Astrocyte of the cerebellum (primary cell): ENCODE measurements around the gene CCDC24.

Source experiments
- DNase-seq: peaks from one replicate; pipeline ENCODE4 v3.0.0-alpha.2; 2011; ENCODE audit warnings: low read depth
- H3K4me3 ChIP-seq: 2 replicates; pipeline ENCODE4 v1.5.1; 2011; ENCODE audit warnings: mild to moderate bottlenecking, low read depth, low read length, moderate library complexity
- in situ Hi-C: cut with HindIII; loops from 2 replicates; pipeline ENCODE4 v1.10.0; 2017; ENCODE audit warnings: low sequenced_read_pairs
- TF ChIP-seq, protein P1 (sequence below): IDR thresholded peaks from 2 replicates; pipeline ENCODE4 v1.5.1; 2012; ENCODE audit warnings: low read length, low read depth, moderate library complexity, mild to moderate bottlenecking; ENCODE audit errors: missing control alignments

CCDC24 gene

DNA sequence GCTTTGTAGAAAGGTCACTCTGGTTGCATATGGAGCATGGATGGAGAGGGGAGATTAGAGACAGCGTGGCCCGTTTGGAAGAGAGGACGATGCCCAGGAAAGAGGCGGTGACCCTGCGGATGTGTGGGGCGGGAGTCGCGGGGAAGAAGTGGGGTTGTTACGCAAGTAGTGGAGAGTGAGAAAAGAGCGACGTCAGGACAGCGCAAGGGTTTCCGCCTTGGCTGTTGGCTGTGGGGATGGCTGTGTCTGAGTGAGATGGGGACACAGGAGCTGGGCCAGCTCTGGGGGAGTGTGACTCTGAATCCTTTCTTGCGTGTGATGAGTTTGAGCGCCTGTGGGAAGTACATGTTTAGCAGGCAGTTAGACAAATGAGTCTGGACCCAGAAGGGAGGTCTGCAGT lies 8.6 kb upstream of the CCDC24 start:
- no peak for DNase-seq
- H3K4me3 ChIP-seq = no peak overlapping the region
- TF ChIP-seq, protein P1, sequence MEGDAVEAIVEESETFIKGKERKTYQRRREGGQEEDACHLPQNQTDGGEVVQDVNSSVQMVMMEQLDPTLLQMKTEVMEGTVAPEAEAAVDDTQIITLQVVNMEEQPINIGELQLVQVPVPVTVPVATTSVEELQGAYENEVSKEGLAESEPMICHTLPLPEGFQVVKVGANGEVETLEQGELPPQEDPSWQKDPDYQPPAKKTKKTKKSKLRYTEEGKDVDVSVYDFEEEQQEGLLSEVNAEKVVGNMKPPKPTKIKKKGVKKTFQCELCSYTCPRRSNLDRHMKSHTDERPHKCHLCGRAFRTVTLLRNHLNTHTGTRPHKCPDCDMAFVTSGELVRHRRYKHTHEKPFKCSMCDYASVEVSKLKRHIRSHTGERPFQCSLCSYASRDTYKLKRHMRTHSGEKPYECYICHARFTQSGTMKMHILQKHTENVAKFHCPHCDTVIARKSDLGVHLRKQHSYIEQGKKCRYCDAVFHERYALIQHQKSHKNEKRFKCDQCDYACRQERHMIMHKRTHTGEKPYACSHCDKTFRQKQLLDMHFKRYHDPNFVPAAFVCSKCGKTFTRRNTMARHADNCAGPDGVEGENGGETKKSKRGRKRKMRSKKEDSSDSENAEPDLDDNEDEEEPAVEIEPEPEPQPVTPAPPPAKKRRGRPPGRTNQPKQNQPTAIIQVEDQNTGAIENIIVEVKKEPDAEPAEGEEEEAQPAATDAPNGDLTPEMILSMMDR = no peak
- in situ Hi-C loops = no loop called here

DNA sequence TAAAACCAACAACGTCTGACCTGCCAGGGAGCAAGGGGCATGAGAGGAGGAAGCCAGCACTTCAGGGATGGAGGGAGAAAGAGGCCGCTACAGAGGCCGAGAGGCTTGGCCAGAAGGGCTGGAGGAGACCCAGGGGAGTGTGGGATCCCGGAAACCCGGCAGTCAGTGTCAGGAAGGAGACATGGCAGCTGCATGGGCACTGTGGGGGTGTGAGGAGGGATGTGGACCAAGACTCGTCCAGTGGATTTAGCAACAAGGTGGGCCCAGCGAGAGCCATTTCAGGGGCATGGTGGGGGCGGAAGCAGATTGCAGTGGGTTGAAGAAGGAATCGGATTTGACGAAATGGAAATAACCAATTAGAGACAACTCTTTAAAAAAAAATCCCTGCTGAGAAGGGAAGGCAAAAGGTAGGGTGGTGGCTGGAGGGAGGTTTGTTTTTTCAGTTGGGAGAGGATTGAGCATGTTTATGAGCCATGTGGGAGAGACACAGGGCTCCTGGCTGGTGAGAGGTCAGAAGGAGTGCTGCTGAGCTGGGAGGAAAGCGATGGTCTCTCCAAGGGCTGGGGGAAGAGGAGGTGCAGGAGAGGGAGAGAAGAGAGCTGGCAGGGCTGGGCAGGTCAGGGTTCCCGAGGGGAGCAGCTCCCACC lies 8.0 kb upstream of the CCDC24 start:
- no peak overlapping the region for H3K4me3 ChIP-seq
- in situ Hi-C loops = no loop called here
- no peak for DNase-seq
- TF ChIP-seq, protein P1 = no peak

DNA sequence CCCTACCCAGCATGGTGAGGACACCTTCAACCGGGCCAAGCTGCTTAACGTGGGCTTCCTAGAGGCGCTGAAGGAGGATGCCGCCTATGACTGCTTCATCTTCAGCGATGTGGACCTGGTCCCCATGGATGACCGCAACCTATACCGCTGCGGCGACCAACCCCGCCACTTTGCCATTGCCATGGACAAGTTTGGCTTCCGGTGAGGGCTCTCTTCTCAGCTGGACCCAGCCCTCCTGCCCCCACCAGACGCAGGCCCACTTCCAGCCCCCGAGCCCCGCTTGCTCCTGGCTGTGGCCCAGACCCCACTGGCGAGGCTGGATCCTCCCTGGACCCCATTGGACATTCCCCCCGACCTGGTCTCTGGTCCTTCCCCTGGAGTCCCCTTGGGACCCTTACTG lies 6.5 kb upstream of the CCDC24 start:
- in situ Hi-C loops = no loop called here

DNA sequence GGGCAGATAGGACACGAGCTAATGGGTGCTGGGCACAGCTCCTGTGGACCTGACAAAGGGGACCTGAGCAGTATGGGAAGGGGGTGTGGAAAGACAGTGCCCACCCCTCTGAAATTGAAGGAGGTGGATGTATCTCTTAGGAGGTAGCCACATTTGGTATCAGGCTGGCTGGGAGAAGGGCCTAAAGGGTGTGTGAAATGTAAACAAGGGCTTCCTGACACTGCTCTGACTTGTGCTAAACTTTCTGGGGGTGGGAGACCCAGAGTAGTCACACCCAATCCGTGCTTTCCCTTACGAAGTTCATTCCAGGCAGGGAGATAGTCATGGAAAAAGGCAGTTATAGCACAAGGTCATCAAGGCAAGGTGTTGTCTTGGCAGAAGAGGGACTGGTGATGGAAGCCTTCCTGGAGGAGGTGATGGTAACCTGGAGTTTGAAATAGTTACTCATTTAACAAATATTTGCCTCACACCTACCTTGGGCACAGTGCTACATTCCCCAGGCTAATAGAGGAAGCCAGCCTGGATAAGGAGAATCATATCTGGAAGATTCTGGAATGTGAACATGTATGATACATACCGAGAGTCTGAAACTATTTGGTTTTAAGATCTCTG lies 5.3 kb upstream of the CCDC24 start:
- in situ Hi-C loops = no loop called here
- TF ChIP-seq, protein P1 = no peak
- no peak for DNase-seq
- H3K4me3 ChIP-seq = no peak overlapping the region

More for the DNA sequence above, 6.5 kb upstream of the CCDC24 start:
- no peak for DNase-seq
- TF ChIP-seq, protein P1 = no peak
- no peak overlapping the region for H3K4me3 ChIP-seq

DNA sequence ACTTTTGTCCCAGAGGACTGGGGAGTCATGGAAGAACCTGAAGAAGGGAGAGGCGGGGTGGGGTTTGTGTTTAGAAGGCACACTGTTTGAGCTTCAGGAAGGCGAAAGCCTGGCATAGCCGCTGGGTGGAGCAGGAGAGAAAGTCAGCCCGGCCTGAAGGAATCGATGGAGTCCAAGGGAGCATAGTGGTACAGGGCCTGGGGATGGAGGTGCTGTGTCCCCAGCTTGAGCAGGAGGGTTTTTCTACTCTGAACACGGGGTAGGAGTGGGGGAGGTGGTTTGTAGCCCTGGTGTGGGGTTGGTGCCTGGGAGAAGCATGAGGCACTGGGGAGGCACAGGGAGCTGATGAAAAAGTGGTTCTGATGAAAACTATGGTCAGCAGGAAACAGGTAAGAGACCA lies 4.7 kb upstream of the CCDC24 start:
- in situ Hi-C loops = no loop called here
- H3K4me3 ChIP-seq = no peak overlapping the region
- TF ChIP-seq, protein P1 = peak; percentile 2
- no peak for DNase-seq

DNA sequence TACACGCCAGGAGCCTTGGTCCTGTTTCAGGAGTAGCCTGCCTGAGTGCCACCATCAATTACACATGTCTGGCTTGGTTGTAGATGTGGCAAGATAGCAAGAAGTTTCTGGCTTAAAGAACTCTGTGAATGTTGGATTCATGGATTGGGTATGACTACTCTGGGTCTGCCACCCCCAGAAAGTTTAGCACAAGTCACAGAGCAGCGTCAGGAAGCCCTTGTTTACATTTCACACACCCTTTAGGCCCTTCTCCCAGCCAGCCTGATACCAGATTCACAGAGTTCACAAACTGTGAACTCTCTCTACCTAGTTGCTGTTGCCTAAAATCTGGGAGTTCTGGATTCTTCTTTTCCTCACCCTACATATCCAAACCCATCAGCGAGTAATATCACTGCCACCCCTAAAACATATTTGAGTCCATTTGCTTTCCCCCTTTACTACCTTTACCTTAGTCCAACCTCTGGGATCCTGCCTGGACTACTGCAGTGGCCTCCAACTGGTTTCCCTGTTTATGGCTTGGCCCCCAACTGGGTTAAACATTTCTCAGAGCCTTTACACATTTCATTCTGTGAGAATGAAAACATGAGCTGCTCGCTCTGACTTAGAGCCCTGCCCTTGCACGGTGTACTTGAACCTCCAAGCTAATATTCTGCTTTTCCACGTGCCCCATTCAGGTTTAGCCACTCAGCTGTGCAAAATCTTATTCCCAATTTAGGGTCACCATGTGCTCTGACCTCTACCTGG lies 4.1 kb upstream of the CCDC24 start:
- no peak for DNase-seq
- in situ Hi-C loops = no loop called here
- H3K4me3 ChIP-seq = no peak overlapping the region
- TF ChIP-seq, protein P1 = no peak
